Activated naive CD4-positive, alpha-beta T cell treated with Interleukin-2 at 50 U/mL for 16 hours (primary cell): ENCODE data around the gene MRPS5.
"Not testable (repeated sequence)": the region's sequence is repeated elsewhere in the genome, so short reads cannot be mapped to it uniquely, and the experiment has no call there.

ENCODE experiments used
- DNase-seq: peaks from one replicate; pipeline ENCODE4 v3.0.0-alpha.2; 2020

MRPS5 gene

DNA sequence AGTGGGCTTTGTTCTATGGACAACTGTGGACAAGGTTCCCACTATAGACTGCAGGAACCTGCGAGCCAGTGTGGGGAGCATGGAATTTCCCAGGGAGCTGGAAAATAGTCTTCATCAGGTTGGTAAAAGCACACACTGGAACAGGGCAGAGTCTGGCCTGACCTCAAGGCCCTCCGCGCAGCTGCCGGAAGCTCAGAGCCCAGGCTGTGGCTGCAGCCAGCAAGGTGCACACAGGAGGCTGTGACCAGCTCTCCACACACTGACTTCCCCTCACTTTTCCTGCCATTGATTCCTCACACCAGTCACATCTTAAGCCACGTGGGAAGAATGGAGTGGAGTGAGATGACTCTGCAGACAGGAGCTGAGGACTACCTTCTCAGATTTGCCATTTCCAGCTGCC lies 77.0 kb downstream of the MRPS5 start:
- DNase-seq = no peak

DNA sequence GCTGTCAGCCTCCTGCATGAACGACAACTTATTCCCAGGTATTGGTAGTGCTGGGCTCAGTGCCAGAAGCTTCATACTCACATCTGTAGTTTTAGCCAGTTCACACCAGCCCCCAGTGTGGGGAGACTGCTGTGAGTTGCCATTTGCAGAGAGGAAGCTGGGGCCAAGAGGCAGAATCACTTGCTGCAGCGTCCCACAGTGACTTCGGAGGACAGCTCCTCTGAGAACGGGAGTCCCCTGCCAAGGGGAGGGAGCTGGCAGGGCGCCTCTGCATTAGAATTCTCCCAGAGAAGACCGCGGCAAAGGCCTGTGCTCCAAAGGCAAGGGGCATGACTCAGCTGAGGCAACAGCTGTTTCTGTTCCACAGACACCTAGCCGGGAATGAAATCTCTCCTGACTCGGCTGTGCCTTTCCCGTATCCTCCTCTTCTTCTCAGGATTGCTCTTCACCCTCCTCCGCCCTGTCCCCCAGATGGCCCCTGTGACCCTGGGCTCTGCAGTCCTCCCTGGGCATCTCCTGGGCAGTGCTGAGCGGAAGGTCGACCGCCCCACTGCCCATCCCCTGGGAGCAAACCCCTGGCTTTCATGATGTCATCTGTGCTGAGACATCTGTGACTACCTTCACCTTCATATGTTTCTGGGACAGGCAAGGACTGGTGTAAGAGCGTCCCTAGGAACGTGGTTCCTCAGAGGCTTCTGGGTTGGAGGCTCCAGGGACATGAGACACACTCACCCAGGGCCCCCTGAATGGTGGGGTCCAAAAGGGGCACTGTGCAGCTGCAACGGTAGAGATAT lies 78.1 kb downstream of the MRPS5 start:
- DNase-seq = no peak

DNA sequence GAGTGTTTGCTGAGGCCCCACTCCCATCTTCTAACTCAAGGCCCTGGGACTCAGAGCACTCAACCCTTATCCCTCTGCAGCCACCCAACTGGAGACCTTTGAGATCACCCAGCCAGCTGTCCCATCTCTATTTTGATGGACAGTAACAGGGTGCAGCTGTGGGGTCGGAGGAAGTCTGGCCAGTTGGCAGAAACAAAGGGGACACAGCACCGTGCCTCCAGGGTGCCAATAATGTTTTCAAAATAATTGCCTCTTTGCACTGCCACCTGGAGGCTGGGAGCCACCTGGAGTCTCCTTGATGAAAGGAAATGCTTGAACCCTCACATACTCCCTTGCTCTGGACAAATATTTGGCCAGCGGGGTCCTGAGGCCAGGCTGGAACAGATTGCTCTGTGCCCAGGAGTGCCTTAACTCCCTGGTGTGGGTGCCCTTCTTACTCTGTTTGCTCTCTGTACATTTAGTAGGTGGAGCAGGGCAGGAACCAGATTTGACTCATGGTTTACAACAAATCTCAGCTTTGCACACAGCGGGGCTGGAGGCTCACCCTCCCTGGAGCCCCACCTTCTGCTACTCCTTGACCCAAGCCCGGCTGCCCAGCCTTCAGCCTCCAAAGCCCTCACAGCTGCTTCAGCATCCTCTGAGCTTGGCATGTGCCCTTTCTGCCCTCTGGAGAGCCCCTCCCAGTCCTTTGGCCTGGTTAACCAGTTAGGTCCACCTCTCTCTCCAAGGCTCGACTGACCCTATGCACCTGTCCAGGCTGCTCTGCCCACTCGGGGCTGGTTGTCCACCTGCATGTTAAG lies 78.9 kb downstream of the MRPS5 start:
- DNase-seq = no peak

DNA sequence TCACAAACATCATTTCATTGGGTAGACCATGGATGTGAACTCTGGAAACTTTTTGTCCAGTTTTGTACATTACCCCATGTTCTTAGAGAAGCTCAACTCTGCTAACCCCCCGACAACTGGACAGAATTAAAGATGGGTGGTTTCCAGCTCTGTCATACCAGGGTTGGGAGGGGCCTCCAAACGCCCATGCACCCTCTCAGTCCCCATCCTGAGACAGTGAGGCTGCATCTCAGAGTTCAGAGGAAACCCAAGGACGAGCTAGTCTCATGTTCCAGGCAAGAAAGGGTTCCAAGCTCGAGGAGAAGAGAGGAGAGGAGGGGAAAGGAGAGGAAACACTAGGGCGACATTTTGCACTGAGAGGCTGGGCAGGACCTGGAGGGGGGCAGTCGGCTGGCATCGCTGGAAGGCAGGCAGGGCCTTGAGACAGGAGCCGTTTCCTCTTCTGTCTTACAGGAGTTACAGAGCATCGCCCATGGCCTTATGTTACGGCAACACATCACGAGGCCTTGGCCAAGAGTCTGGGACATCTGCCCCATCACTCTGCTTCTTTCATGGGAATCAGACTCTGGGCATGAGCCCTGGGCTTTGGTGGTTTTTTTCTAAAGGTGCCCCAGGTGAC lies 79.7 kb downstream of the MRPS5 start:
- no peak for DNase-seq

DNA sequence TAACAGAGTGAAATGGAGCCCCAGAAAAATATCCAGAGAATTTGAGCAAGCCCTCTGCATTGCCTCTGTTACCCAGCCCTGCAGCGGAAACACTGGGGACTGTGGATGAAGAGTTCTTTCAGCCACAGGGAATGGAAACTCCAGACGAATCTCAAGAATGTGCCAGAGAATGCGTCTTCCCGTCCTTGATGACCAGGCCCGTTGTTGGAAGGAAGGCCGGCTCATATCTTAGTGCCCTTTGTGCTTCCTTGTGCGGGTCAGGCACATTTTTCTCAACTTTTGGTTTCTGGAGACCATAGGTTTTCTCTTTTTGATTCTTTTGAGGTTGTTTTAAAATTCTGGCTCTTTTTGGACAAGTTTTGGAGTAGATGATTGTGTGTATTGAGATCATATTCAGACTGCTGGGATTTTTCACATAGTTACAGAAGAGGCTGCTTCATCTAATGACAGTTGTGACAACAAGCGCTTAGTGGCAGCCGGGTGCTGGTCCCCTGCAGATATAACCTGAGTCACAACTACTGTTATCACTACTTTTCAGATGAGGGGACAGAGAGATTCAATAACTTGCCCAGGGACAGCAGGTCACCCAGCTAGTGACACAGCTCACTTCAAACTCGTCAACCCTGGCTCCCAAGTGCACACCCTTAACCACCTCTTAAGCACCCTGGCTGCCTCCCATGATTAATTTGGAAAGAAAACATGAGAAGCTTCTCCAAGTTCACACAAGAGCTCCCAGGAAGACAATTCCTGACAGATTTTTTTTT lies 80.4 kb downstream of the MRPS5 start:
- DNase-seq = no peak

DNA sequence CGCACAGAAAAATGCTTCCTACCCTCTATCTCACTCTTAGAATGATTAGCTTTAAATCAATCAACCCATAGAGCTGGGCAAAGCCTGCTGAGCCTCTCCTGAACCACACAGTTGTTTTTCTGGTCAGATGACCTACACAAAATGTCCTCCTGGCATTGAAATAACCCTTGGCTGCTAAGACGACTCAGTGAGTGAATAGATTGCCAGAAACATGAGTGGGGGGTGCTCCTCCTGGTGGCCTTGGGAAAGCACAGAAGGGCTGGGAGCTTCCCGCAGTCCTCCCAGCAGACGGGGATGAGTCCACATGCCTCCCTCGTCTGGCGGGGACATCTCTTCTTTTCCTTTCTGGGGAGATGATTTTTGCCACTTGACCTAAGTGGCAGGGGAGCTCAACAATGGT lies 81.2 kb downstream of the MRPS5 start:
- DNase-seq = no peak

DNA sequence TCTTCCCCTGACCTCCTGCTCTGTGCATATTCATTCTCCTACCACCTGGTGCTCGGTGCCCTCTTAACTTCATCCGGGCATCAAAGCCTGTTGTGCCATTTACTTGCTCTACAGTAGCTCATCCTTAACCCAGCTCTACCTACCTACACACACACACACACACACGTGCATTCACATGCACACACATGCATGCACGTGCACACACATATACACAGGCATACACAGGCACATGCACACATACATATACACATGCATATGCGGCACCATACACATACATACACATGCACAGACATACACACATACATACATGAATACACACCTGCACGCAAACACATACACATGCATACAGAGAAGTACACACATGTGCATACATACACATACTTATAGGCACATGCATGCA lies 81.6 kb downstream of the MRPS5 start:
- DNase-seq = no peak

DNA sequence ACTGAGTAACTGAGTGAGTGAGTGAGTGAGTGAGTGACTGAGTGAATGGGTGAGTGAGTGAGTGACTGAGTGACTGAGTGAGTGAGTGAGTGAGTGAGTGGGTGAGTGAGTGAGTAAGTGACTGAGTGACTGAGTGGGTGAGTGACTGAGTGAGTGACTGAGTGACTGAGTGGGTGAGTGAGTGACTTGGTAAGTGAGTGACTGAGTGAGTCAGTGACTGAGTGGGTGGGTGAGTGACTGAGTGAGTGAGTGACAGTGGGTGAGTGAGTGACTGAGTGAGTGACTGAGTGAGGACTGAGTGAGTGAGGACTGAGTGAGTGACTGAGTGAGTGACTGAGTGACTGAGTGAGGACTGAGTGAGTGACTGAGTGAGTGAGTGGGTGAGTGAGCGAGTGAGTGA lies 82.2 kb downstream of the MRPS5 start:
- peak; percentile 53 for DNase-seq

DNA sequence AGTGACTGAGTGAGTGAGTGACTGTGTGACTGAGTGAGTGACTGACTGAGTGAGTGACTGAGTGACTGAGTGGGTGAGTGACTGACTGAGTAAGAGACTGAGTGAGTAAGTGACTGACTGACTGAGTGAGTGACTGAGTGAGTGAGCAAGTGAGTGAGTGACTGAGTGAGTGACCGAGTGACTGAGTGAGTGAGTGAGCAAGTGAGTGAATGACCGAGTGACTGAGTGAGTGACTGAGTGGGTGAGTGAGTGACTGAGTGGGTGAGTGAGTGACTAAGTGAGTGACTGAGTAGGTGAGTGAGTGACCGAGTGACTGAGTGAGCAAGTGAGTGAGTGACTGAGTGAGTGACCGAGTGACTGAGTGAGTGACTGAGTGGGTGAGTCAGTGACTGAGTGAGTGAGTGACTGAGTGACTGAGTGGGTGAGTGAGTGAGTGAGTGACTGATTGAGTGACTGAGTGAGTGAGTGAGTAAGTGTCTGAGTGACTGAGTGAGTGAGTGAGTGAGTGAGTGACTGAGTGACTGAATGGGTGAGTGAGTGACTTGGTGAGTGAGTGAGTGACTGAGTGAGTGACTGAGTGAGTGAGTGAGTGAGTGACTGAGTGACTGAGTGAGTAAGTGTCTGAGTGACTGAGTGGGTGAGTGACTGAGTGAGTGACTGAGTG lies 82.8 kb downstream of the MRPS5 start:
- DNase-seq = no peak

DNA sequence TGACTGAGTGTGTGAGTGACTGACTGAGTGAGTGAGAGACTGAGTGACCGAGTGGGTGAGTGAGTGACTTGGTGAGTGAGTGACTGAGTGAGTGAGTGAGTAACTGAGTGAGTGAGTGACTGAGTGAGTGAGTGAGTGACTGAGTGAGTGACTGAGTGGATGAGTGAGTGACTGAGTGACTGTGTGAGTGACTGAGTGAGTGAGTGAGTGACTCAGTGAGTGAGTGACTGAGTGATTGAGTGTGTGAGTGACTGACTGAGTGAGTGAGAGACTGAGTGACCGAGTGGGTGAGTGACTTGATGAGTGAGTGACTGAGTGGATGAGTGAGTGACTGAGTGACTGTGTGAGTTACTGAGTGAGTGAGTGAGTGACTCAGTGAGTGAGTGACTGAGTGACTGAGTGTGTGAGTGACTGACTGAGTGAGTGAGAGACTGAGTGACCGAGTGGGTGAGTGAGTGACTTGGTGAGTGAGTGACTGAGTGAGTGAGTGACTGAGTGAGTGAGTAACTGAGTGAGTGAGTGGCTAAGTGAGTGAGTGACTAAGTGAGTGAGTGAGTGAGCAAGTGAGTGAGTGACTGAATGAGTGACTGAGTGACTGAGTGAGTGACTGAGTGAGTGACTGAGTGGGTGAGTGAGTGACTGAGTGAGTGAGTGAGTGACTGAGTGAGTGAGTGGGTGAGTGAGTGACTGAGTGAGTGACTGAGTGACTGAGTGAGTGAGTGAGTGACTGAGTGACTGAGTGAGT lies 83.6 kb downstream of the MRPS5 start:
- DNase-seq = not testable (repeated sequence)

DNA sequence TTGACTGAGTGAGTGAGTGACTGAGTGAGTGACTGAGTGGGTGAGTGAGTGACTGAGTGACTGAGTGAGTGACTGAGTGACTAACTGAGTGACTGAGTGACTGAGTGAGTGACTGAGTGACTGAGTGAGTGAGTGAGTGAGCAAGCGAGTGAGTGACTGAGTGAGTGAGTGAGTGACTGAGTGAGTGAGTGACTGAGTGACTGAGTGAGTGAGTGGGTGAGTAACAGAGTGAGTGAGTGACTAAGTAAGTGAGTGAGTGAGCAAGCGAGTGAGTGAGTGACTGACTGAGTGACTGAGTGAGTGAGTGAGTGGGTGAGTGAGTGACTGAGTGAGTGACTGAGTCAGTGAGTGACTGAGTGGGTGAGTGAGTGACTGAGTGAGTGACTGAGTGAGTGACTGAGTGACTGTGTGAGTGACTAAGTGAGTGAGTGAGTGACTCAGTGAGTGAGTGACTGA lies 84.2 kb downstream of the MRPS5 start:
- peak; percentile 21 for DNase-seq

DNA sequence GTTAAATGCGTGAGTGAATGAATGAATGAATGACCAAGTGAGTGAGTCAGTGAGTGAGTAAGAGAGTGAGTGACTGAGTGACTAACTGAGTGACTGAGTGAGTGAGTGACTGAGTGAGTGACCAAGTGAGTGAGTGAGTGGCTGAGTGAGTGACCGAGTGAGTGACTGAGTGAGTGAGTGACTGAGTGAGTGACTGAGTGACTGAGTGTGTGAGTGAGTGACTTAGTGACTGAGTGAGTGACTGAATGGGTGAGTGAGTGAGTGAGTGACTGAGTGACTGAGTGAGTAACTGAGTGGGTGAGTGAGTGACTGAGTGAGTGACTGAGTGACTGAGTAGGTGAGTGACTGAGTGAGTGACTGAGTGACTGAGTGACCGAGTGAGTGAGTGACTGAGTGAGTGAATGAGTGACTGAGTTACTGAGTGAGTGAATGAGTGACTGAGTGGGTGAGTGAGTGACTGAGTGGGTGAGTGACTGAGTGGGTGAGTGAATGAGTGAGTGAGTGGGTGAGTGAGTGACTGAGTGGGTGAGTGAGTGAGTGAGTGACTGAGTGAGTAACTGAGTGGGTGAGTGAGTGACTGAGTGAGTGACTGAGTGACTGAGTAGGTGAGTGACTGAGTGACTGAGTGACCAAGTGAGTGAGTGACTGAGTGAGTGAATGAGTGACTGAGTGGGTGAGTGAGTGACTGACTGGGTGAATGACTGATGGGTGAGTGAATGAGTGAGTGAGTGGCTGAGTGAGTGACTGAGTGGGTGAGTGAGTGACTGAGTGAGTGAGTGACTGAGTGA lies 84.8 kb downstream of the MRPS5 start:
- no peak for DNase-seq
